Smooth muscle cell (in vitro differentiated cells): ENCODE results near the gene USPL1. TPM values are rescaled to one million over a fixed set of nuclear protein-coding genes. Genes with fewer than 3 reads are reported as not detected.

ENCODE experiments used
- DNase-seq: peaks from one replicate; lab custom pipeline; 2025; ENCODE audit not compliant: unreplicated experiment; lab: John Stamatoyannopoulos, UW
- H2AFZ ChIP-seq: fragments of 200-600 bp; sonication (generic); 2 replicates; pipeline ENCODE4 v1.6.0; 2016; ENCODE audit warnings: antibody characterized with exemption, low read depth, mild to moderate bottlenecking
- H3F3A ChIP-seq: fragments of 200-600 bp; sonication (generic); 2 replicates; pipeline ENCODE4 v1.6.0; 2017; ENCODE audit warnings: antibody characterized with exemption, low read depth
- H3K27ac ChIP-seq: fragments of 200-600 bp; sonication (generic); 2 replicates; pipeline ENCODE4 v1.5.1; 2016; ENCODE audit warnings: low read depth, mild to moderate bottlenecking
- H3K27me3 ChIP-seq: fragments of 200-600 bp; sonication (generic); 2 replicates; pipeline ENCODE4 v1.6.1; 2016; ENCODE audit warnings: low read depth, mild to moderate bottlenecking
- H3K36me3 ChIP-seq: fragments of 200-600 bp; sonication (generic); 2 replicates; pipeline ENCODE4 v1.5.1; 2016; ENCODE audit warnings: low read depth
- H3K4me1 ChIP-seq: fragments of 200-600 bp; sonication (generic); 2 replicates; pipeline ENCODE4 v1.5.1; 2016; ENCODE audit warnings: low read depth
- H3K4me2 ChIP-seq: fragments of 200-600 bp; sonication (generic); 2 replicates; pipeline ENCODE4 v1.6.0; 2016; ENCODE audit warnings: mild to moderate bottlenecking
- H3K4me3 ChIP-seq: fragments of 200-600 bp; sonication (generic); 2 replicates; pipeline ENCODE4 v1.5.1; 2016; ENCODE audit warnings: mild to moderate bottlenecking
- H3K79me2 ChIP-seq: fragments of 200-600 bp; sonication (generic); 2 replicates; pipeline ENCODE4 v1.6.0; 2016; ENCODE audit warnings: low read depth, mild to moderate bottlenecking
- H3K9ac ChIP-seq: fragments of 200-600 bp; sonication (generic); 2 replicates; pipeline ENCODE4 v1.6.0; 2016; ENCODE audit warnings: low read depth
- H3K9me3 ChIP-seq: fragments of 200-600 bp; sonication (generic); replicated peaks from 2 replicates; pipeline ENCODE4 v1.5.1; 2016; ENCODE audit warnings: low read depth
- H4K20me1 ChIP-seq: fragments of 200-600 bp; sonication (generic); 2 replicates; pipeline ENCODE4 v1.6.0; 2016; ENCODE audit warnings: low read depth
- WGBS: methylation state at CpG from one replicate; pipeline ENCODE4 v1.1.7; 2016; ENCODE audit warnings: low lambda C conversion rate; 5-methylcytosine and 5-hydroxymethylcytosine counted together
- polyA plus RNA-seq: library from polyadenylated mRNA; unstranded; fragments of >200 nt; fragmentation: Nextera tagmentation; extraction: Ambion mirVana; gene quantifications from 2 replicates; pipeline ENCODE4 v1.2.1, GENCODE V29; 2016
- total RNA-seq: library from RNA; depleted of rRNA; stranded (reverse); fragments of >200 nt; gene quantifications from 2 replicates; pipeline ENCODE4 v1.2.3, GENCODE V29; 2014
- TF ChIP-seq, protein P1 (sequence below): fragments of 200-600 bp; sonication (generic); IDR thresholded peaks from 2 replicates; pipeline ENCODE4 v1.5.1; 2017; ENCODE audit warnings: borderline replicate concordance, mild to moderate bottlenecking, antibody characterized with exemption; ENCODE audit not compliant: insufficient read depth, poor library complexity, severe bottlenecking

USPL1 gene
- total and polyA plus RNA-seq, 2 experiments from 2014 or later, result 12.3 to 33.3 TPM

DNA sequence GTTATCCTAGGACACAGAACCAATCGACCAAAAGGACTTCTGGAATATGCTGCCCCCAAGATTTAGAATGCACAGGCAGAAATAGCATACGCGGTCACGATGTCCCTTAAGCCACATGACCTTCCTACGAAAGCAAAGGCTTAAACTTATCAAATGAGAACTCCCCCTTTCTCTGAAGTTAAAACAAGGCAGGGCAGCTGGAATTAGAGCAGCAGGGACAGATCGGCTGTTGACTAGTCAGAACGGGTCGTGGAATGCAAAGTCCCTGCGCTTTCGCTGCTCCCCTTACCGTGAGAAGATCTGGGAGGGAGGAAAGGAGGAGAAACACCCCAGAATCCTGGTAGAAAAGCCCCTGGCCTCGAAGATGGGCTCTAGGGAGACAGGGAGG lies 799 bp upstream of the USPL1 start:
- Histone ChIP-seq H4K20me1 (peaks cover 22% of the 10 kb centered on the region), H3K4me2 (peak overlapping the region; percentile 85), H3K4me1 (peaks cover 33% of the 10 kb centered on the region), H2AFZ (peak overlapping the region; percentile 50), H3K9me3 (no peaks in the 10 kb centered on the region), H3K27me3 (no peaks in the 10 kb centered on the region), H3F3A (no peaks in the 10 kb centered on the region), H3K79me2 (peaks cover 62% of the 10 kb centered on the region), H3K36me3 (no peaks in the 10 kb centered on the region), H3K4me3 (peak overlapping the region; percentile 79), H3K9ac (peak overlapping the region; percentile 98), H3K27ac (peak overlapping the region; percentile 100)
- under 1% methylated on average over 12 of the region's 12 CpGs for WGBS
- TF ChIP-seq, protein P1, sequence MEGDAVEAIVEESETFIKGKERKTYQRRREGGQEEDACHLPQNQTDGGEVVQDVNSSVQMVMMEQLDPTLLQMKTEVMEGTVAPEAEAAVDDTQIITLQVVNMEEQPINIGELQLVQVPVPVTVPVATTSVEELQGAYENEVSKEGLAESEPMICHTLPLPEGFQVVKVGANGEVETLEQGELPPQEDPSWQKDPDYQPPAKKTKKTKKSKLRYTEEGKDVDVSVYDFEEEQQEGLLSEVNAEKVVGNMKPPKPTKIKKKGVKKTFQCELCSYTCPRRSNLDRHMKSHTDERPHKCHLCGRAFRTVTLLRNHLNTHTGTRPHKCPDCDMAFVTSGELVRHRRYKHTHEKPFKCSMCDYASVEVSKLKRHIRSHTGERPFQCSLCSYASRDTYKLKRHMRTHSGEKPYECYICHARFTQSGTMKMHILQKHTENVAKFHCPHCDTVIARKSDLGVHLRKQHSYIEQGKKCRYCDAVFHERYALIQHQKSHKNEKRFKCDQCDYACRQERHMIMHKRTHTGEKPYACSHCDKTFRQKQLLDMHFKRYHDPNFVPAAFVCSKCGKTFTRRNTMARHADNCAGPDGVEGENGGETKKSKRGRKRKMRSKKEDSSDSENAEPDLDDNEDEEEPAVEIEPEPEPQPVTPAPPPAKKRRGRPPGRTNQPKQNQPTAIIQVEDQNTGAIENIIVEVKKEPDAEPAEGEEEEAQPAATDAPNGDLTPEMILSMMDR, result no peak
- no peak for DNase-seq

DNA sequence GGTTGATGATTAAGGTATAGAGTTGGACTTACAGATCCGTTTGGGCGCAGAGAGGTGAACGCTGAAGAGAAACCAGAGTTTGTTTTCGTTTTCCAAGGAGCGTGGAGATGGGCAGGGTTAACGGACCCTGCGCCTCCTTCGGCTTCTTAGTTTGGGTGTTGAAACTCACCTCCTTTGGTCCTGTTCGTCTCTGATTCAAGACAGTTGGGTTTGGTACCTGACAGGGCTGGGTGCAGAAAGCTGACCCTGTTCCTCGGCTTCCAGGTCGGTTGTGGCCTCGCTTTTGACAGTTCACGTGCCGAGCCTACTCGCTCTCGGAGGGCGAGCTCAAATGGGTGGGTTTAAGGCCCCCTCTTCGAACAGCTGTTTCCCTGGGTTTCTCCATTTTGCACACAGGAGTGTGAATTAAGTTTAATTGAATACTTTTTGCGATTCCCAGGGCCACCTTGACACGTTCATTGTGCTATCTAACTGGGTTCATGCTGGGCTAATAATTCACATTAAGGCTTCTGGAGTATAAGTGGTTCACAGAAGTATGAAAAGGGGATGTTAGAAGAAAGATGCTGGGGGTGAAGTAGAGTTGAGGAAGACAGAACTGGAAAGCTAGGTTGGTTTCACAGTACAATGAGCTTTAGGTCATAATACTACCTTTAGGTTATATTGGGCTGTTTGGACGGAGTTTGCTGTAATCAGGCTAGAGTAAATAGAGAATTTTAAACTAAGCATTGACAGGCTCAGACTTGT lies 638 bp downstream of the USPL1 start:
- TF ChIP-seq, protein P1, result no peak
- Histone ChIP-seq H3K9me3 (no peaks in the 10 kb centered on the region), H3F3A (no peaks in the 10 kb centered on the region), H3K4me1 (peaks cover 33% of the 10 kb centered on the region), H3K27me3 (no peaks in the 10 kb centered on the region), H4K20me1 (peaks cover 28% of the 10 kb centered on the region), H3K4me3 (peak overlapping the region; percentile 79), H3K79me2 (peaks cover 77% of the 10 kb centered on the region), H3K4me2 (peak overlapping the region; percentile 92), H3K27ac (peak overlapping the region; percentile 34), H2AFZ (peak overlapping the region; percentile 67), H3K36me3 (no peaks in the 10 kb centered on the region), H3K9ac (peak overlapping the region; percentile 75)
- WGBS, result 1% methylated on average over 21 of the region's 21 CpGs
- DNase-seq, result no peak

DNA sequence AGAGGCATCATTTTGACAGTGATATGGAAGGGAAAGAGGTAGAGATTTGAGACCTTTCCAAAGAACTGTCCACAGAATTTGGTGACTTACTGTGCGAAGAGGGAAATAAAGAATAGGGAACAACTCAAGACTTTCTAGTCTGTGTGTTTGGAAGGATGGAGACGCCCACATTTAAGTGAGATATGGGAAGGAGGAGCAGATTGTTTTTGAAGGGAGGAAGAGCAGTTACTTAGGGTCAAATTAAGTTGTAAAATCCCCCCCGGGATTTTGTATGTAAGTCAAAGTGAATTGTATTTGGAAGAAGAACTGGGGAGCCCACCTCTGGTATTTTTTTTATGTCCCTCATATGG lies 1.2 kb downstream of the USPL1 start:
- no peaks in the 10 kb centered on the region for H3K27me3 ChIP-seq

More for the DNA sequence above, 1.2 kb downstream of the USPL1 start:
- Histone ChIP-seq H3K79me2 (peaks cover 79% of the 10 kb centered on the region), H3F3A (no peaks in the 10 kb centered on the region), H3K9ac (peak overlapping the region; percentile 75), H3K4me3 (peak overlapping the region; percentile 79), H3K4me2 (peak overlapping the region; percentile 92), H4K20me1 (peaks cover 31% of the 10 kb centered on the region), H3K9me3 (no peaks in the 10 kb centered on the region), H3K36me3 (no peaks in the 10 kb centered on the region), H3K27ac (peak overlapping the region; percentile 34), H3K4me1 (peaks cover 33% of the 10 kb centered on the region), H2AFZ (no peak overlapping the region)
- TF ChIP-seq, protein P1, result no peak
- no peak for DNase-seq
- 54% methylated on average over 3 of the region's 3 CpGs for WGBS
